IMR-90 (cell line): ENCODE data around the gene RPS25. TPM values are rescaled to one million over a fixed set of nuclear protein-coding genes. Genes with fewer than 3 reads are reported as not detected.

ENCODE experiments used
- ATAC-seq: fragments of 200-7000 bp; cut with Tn5 transposase; 2 replicates; pipeline ENCODE4 v1.9.1; 2020; ENCODE audit warnings: low read depth, mild to moderate bottlenecking, moderate library complexity
- BruUV-seq: library from RNA; stranded (reverse); fragments of 400-500 nt; replicated peaks from 2 replicates; lab custom pipeline; 2021; lab: Mats Ljungman, UMichigan
- CTCF ChIA-PET: fragments of 300-600 bp; formaldehyde crosslinking; extraction: SDS; loops from one replicate; lab custom pipeline; 2021; ENCODE audit warnings: antibody characterized with exemption; lab: Yijun Ruan, JAX
- POLR2A ChIA-PET: fragments of 300-600 bp; sonication (Branson Sonifier 250); formaldehyde crosslinking; loops from one replicate; lab custom pipeline; 2022; ENCODE audit warnings: antibody characterized with exemption; ENCODE audit not compliant: unreplicated experiment; lab: Charles Lee
- DNase-seq: peaks from one replicate; pipeline ENCODE4 v3.0.0; 2013
- H2AFZ ChIP-seq: replicated peaks from 2 replicates; pipeline ENCODE3; 2013; ENCODE audit warnings: low read length, mild to moderate bottlenecking; ENCODE audit not compliant: poor library complexity
- H2AK5ac ChIP-seq: 2 replicates; pipeline ENCODE4 v1.6.1; 2013; ENCODE audit warnings: low read depth, low read length, inconsistent platforms
- H2AK9ac ChIP-seq: replicated peaks from 2 replicates; pipeline ENCODE3; 2013; ENCODE audit warnings: mild to moderate bottlenecking, low read depth, low read length, moderate library complexity; ENCODE audit not compliant: poor library complexity
- H2BK120ac ChIP-seq: 2 replicates; pipeline ENCODE4 v1.6.1; 2013; ENCODE audit warnings: low read depth, low read length, inconsistent platforms
- H2BK15ac ChIP-seq: 3 replicates; pipeline ENCODE4 v1.6.1; 2013; ENCODE audit warnings: low read depth, low read length, inconsistent platforms
- H2BK20ac ChIP-seq: 2 replicates; pipeline ENCODE4 v1.6.1; 2013; ENCODE audit warnings: low read depth, mild to moderate bottlenecking, inconsistent platforms, low read length, moderate library complexity
- H2BK5ac ChIP-seq: 2 replicates; pipeline ENCODE4 v1.6.1; 2013; ENCODE audit warnings: mild to moderate bottlenecking, low read depth, low read length, inconsistent platforms; ENCODE audit not compliant: poor library complexity, severe bottlenecking
- H3K14ac ChIP-seq: replicated peaks from 2 replicates; pipeline ENCODE4 v1.6.1; 2013; ENCODE audit warnings: low read depth, low read length, inconsistent platforms
- H3K18ac ChIP-seq: 2 replicates; pipeline ENCODE4 v1.6.1; 2013; ENCODE audit warnings: low read depth, low read length, control low read depth
- H3K23ac ChIP-seq: 2 replicates; pipeline ENCODE4 v1.6.1; 2013; ENCODE audit warnings: low read depth, low read length, inconsistent platforms
- H3K27ac ChIP-seq: 2 replicates; pipeline ENCODE4 v1.5.1; 2013; ENCODE audit warnings: mild to moderate bottlenecking, control low read depth, low read length; ENCODE audit not compliant: insufficient read depth
- H3K27me3 ChIP-seq: 2 replicates; pipeline ENCODE4 v1.6.1; 2013; ENCODE audit warnings: low read length; ENCODE audit not compliant: control insufficient read depth, insufficient read depth
- H3K36me3 ChIP-seq: 2 replicates; pipeline ENCODE4 v1.6.1; 2013; ENCODE audit warnings: low read length, mixed read lengths; ENCODE audit not compliant: control insufficient read depth, insufficient read depth
- H3K4ac ChIP-seq: 2 replicates; pipeline ENCODE4 v1.6.1; 2013; ENCODE audit warnings: low read depth, low read length, inconsistent platforms
- H3K4me1 ChIP-seq: 2 replicates; pipeline ENCODE4 v1.6.1; 2013; ENCODE audit warnings: low read length, mixed read lengths; ENCODE audit not compliant: control insufficient read depth, insufficient read depth
- H3K4me2 ChIP-seq: 2 replicates; pipeline ENCODE4 v1.6.1; 2013; ENCODE audit warnings: low read depth, mild to moderate bottlenecking, control low read depth, low read length, moderate library complexity
- H3K4me3 ChIP-seq: 2 replicates; pipeline ENCODE4 v1.5.1; 2013; ENCODE audit warnings: low read depth, mild to moderate bottlenecking, control low read depth, low read length, moderate library complexity; ENCODE audit not compliant: insufficient read depth
- H3K56ac ChIP-seq: 2 replicates; pipeline ENCODE4 v1.6.1; 2013; ENCODE audit warnings: low read length, inconsistent platforms; ENCODE audit not compliant: insufficient read depth; ENCODE audit errors: extremely low read depth
- H3K79me1 ChIP-seq, 2 experiments: 2 replicates each; pipeline ENCODE4 v1.6.1; 2013; ENCODE audit warnings: low read length in 2 of 2, inconsistent platforms in 1 of 2, low read depth in 1 of 2
- H3K9ac ChIP-seq: 2 replicates; pipeline ENCODE4 v1.6.1; 2013; ENCODE audit warnings: low read depth, low read length, control low read depth
- H3K9me1 ChIP-seq: 2 replicates; pipeline ENCODE4 v1.6.1; 2013; ENCODE audit warnings: low read length, inconsistent platforms; ENCODE audit not compliant: insufficient read depth
- H3K9me3 ChIP-seq: 2 replicates; pipeline ENCODE4 v1.6.1; 2013; ENCODE audit warnings: low read length; ENCODE audit not compliant: control insufficient read depth, insufficient read depth
- H4K20me1 ChIP-seq: 2 replicates; pipeline ENCODE4 v1.6.1; 2013; ENCODE audit warnings: low read length, inconsistent platforms; ENCODE audit not compliant: insufficient read depth
- H4K5ac ChIP-seq: 2 replicates; pipeline ENCODE4 v1.6.1; 2013; ENCODE audit warnings: mild to moderate bottlenecking, low read depth, low read length, control low read depth
- H4K8ac ChIP-seq, 2 experiments: 2 replicates each; pipeline ENCODE4 v1.6.1; 2013; ENCODE audit warnings: low read depth in 2 of 2, low read length in 2 of 2, control low read depth in 1 of 2, inconsistent platforms in 1 of 2
- H4K91ac ChIP-seq: 2 replicates; pipeline ENCODE4 v1.6.1; 2013; ENCODE audit warnings: low read depth, low read length, inconsistent platforms; ENCODE audit not compliant: insufficient read depth
- POLR2A ChIP-seq: IDR thresholded peaks from 2 replicates; pipeline ENCODE4 v1.6.1; 2012; ENCODE audit warnings: mild to moderate bottlenecking, low read depth, low read length
- RFX5 ChIP-seq: IDR thresholded peaks from 2 replicates; pipeline ENCODE4 v1.8.0; 2012; ENCODE audit warnings: low read depth, mild to moderate bottlenecking, low read length, moderate library complexity
- WGBS, 2 experiments: methylation state at CpG; one replicate each; pipeline versions ENCODE4 v1.1.5 to v1.1.7; 2013; ENCODE audit warnings: missing lambda C conversion rate in 2 of 2; ENCODE audit not compliant: insufficient read length in 1 of 2; ENCODE audit errors: extremely low coverage in 2 of 2; 5-methylcytosine and 5-hydroxymethylcytosine counted together
- dilution Hi-C: fragments of 300-500 bp; cut with HindIII; formaldehyde crosslinking; loops from one replicate; pipeline ENCODE4 v1.14.3; 2018; ENCODE audit warnings: low sequenced_read_pairs; ENCODE audit not compliant: unreplicated experiment
- in situ Hi-C: fragments of 300-500 bp; cut with MboI; formaldehyde crosslinking; loops from 3 replicates; pipeline ENCODE4 v1.14.3; 2019; ENCODE audit warnings: low sequenced_read_pairs, inconsistent platforms, mixed read lengths
- intact Hi-C: fragments of 100-400 bp; cut with micrococcal nuclease; formaldehyde crosslinking; loops from 2 replicates; pipeline ENCODE4 v1.10.0; 2022
- polyA plus RNA-seq, 3 experiments: library from polyadenylated mRNA; depleted of rRNA; stranded (reverse); fragments of >200 nt; gene quantifications; 2 replicates each; pipeline ENCODE4 v1.2.3, GENCODE V29; 2012; ENCODE audit warnings: low replicate concordance in 1 of 3
- total RNA-seq: library from RNA; depleted of rRNA; stranded (reverse); fragments of >200 nt; gene quantifications from 2 replicates; pipeline ENCODE4 v1.2.3, GENCODE V29; 2012

RPS25 gene
- total and polyA plus RNA-seq, 2 of the 4 experiments (the other 2 are of a cell fraction) = 727 to 905 TPM

GRCh38 chr11:118975771-118976709 lies 42.1 kb downstream of the RPS25 start:
- Histone ChIP-seq H2BK120ac (no peak overlapping the region), H3K56ac (no peak overlapping the region), H3K14ac (no peak overlapping the region), H4K91ac (no peak overlapping the region), H3K18ac (no peak overlapping the region), H2AK5ac (no peak overlapping the region), H2BK5ac (no peak overlapping the region), H3K4me3 (no peak overlapping the region), H2AFZ (no peak overlapping the region), H3K23ac (no peak overlapping the region), H3K4me1 (no peaks in the 10 kb centered on the region), H4K8ac (no peak overlapping the region), H2AK9ac (no peak overlapping the region), H2BK20ac (no peak overlapping the region), H3K79me1 (no peaks in the 10 kb centered on the region), H2BK15ac (no peak overlapping the region), H4K20me1 (no peaks in the 10 kb centered on the region), H3K9me1 (no peaks in the 10 kb centered on the region), H3K36me3 (no peaks in the 10 kb centered on the region), H3K4ac (no peak overlapping the region), H3K27me3 (peaks cover 41% of the 10 kb centered on the region), H3K9me3 (no peaks in the 10 kb centered on the region; the same call in 1 of the 2 replicates), H3K4me2 (no peak overlapping the region), H3K27ac (no peak overlapping the region), H3K9ac (no peak overlapping the region), H4K5ac (no peak overlapping the region)
- ATAC-seq (no peak), DNase-seq (no peak)
- intact Hi-C loops = no loop called here
- in situ Hi-C loops = no loop called here
- POLR2A ChIA-PET = no interaction called here
- 75% methylated on average over 3 of the region's 15 CpGs; no CpG with 5 or more reads in 1 of the 2 experiments for WGBS, 2 experiments
- no TSS peak for BruUV-seq
- TF ChIP-seq RFX5 = no peak
- TF ChIP-seq POLR2A = no peak
- dilution Hi-C loops = no loop called here
- CTCF ChIA-PET = interaction anchor here (0.7 kb wide), 1 partner anchor 316 kb away, joined by 5 read pairs; no protein-coding TSS in a partner anchor
